ENCODE results near the gene TEPSIN.

- TF ChIP-seq CTCF (IDR thresholded peaks at IDR 0.05) (no peak), POLR2A (IDR thresholded peaks at IDR 0.05) (no peak), EP300 (IDR thresholded peaks at IDR 0.05) (no peak)
These were observed 22.9 kb upstream of the TEPSIN start for GRCh38 chr17:81261582-81262336.

Measured in ovary (tissue), 3 donors.